GM23338 (cell line): ENCODE data around the gene RASGRP3. TPM values are rescaled to one million over a fixed set of nuclear protein-coding genes. Genes with fewer than 3 reads are reported as not detected.

Experiments
- ATAC-seq: fragments of 200-7000 bp; cut with Tn5 transposase; 3 replicates; pipeline ENCODE4 v1.9.1; 2020
- DNase-seq: peaks from one replicate; pipeline ENCODE4 v3.0.0-alpha.2; 2015; ENCODE audit warnings: low spot score
- H2AFZ ChIP-seq: fragments of 200-600 bp; sonication (generic); 2 replicates; pipeline ENCODE4 v1.8.0; 2016; ENCODE audit warnings: antibody characterized with exemption, mild to moderate bottlenecking, moderate library complexity
- H3F3A ChIP-seq: fragments of 200-600 bp; sonication (generic); replicated peaks from 2 replicates; pipeline ENCODE4 v1.8.0; 2017; ENCODE audit warnings: antibody characterized with exemption, mixed run types, low read depth
- H3K27ac ChIP-seq: fragments of 200-600 bp; sonication (generic); 2 replicates; pipeline ENCODE4 v1.6.1; 2016; ENCODE audit warnings: low read depth
- H3K27me3 ChIP-seq: fragments of 200-600 bp; sonication (generic); 2 replicates; pipeline ENCODE4 v1.8.0; 2016; ENCODE audit warnings: mild to moderate bottlenecking, mixed run types, moderate library complexity; ENCODE audit not compliant: insufficient read depth
- H3K36me3 ChIP-seq: fragments of 200-600 bp; sonication (generic); 2 replicates; pipeline ENCODE4 v1.8.0; 2016; ENCODE audit warnings: mild to moderate bottlenecking; ENCODE audit not compliant: insufficient read depth
- H3K4me1 ChIP-seq: fragments of 200-600 bp; sonication (generic); 2 replicates; pipeline ENCODE4 v1.8.0; 2016; ENCODE audit warnings: mild to moderate bottlenecking, moderate library complexity; ENCODE audit not compliant: insufficient read depth
- H3K4me2 ChIP-seq: fragments of 200-600 bp; sonication (generic); 2 replicates; pipeline ENCODE4 v1.7.1; 2017; ENCODE audit warnings: mixed run types
- H3K4me3 ChIP-seq: fragments of 200-600 bp; sonication (generic); 2 replicates; pipeline ENCODE4 v1.6.1; 2016; ENCODE audit warnings: mixed run types
- H3K79me2 ChIP-seq: fragments of 200-600 bp; sonication (generic); replicated peaks from 2 replicates; pipeline ENCODE4 v1.8.0; 2017; ENCODE audit warnings: mild to moderate bottlenecking; ENCODE audit not compliant: insufficient read depth
- H3K9me2 ChIP-seq: fragments of 200-600 bp; sonication (generic); 2 replicates; pipeline ENCODE4 v1.8.0; 2017; ENCODE audit not compliant: insufficient read depth
- H4K20me1 ChIP-seq: fragments of 200-600 bp; sonication (generic); replicated peaks from 2 replicates; pipeline ENCODE4 v1.8.0; 2017; ENCODE audit warnings: mild to moderate bottlenecking; ENCODE audit not compliant: insufficient read depth
- H3K27ac Mint-ChIP-seq: 2 replicates; pipeline ENCODE4 v1.8.0; 2020; ENCODE audit warnings: inconsistent platforms, mild to moderate bottlenecking, moderate library complexity, mixed read lengths
- H3K27me3 Mint-ChIP-seq: 3 replicates; pipeline ENCODE4 v1.8.0; 2022; ENCODE audit warnings: low read depth, mild to moderate bottlenecking, moderate library complexity, mixed read lengths, inconsistent platforms; ENCODE audit not compliant: insufficient read depth, poor library complexity
- H3K36me3 Mint-ChIP-seq: 3 replicates; pipeline ENCODE4 v1.8.0; 2021; ENCODE audit warnings: low read depth, mild to moderate bottlenecking, inconsistent platforms, moderate library complexity, mixed read lengths
- H3K4me1 Mint-ChIP-seq: 3 replicates; pipeline ENCODE4 v1.8.0; 2020; ENCODE audit warnings: mild to moderate bottlenecking, inconsistent platforms, mixed read lengths
- H3K4me3 Mint-ChIP-seq: 3 replicates; pipeline ENCODE4 v1.8.0; 2021; ENCODE audit warnings: moderate library complexity, mild to moderate bottlenecking, inconsistent platforms, mixed read lengths
- H3K9me3 Mint-ChIP-seq: 3 replicates; pipeline ENCODE4 v1.8.0; 2020; ENCODE audit warnings: moderate library complexity, mild to moderate bottlenecking, inconsistent platforms, mixed read lengths
- CREB1 ChIP-seq: fragments of 250-450 bp; sonication (Bioruptor Pico); IDR thresholded peaks from 2 replicates; pipeline ENCODE4 v1.5.0; 2020; ENCODE audit warnings: low read depth, mild to moderate bottlenecking, moderate library complexity
- EZH2 ChIP-seq: fragments of 200-600 bp; sonication (generic); IDR thresholded peaks from one replicate; pipeline ENCODE4 v1.8.0; 2017; ENCODE audit warnings: antibody characterized with exemption, mild to moderate bottlenecking, low read depth; ENCODE audit not compliant: unreplicated experiment
- JUNB ChIP-seq: IDR thresholded peaks from one replicate; pipeline ENCODE4 v1.6.1; 2016; ENCODE audit warnings: antibody characterized with exemption; ENCODE audit not compliant: unreplicated experiment
- NANOG ChIP-seq: IDR thresholded peaks from 2 replicates; pipeline ENCODE4 v1.6.1; 2016; ENCODE audit warnings: antibody characterized with exemption, borderline replicate concordance
- POLR2AphosphoS5 ChIP-seq: IDR thresholded peaks from 2 replicates; pipeline ENCODE4 v1.6.1; 2016; ENCODE audit warnings: antibody characterized with exemption, low read depth
- REST ChIP-seq: IDR thresholded peaks from one replicate; pipeline ENCODE4 v1.6.1; 2018; ENCODE audit warnings: antibody characterized with exemption; ENCODE audit not compliant: unreplicated experiment
- STAT1 ChIP-seq: IDR thresholded peaks from one replicate; pipeline ENCODE4 v1.6.1; 2016; ENCODE audit warnings: antibody characterized with exemption; ENCODE audit not compliant: unreplicated experiment
- ZNF114 ChIP-seq: fragments of 250-450 bp; sonication (Bioruptor Pico); IDR thresholded peaks from 2 replicates; pipeline ENCODE4 v1.5.0; 2020; ENCODE audit warnings: mild to moderate bottlenecking, moderate library complexity
- ZNF331 ChIP-seq: fragments of 250-450 bp; sonication (Bioruptor Pico); IDR thresholded peaks from 2 replicates; pipeline ENCODE4 v1.5.0; 2020; ENCODE audit warnings: low read depth, mild to moderate bottlenecking, moderate library complexity
- polyA plus RNA-seq: library from polyadenylated mRNA; unstranded; fragments of >200 nt; fragmentation: Nextera tagmentation; extraction: Ambion mirVana; gene quantifications from 2 replicates; pipeline ENCODE4 v1.2.1, GENCODE V29; 2016
- total RNA-seq: library from RNA; depleted of rRNA; stranded (reverse); fragments of >200 nt; shearing (Covaris generic); gene quantifications from 2 replicates; pipeline ENCODE4 v1.2.3, GENCODE V29; 2014
- TF ChIP-seq, protein P1 (sequence below): fragments of 250-450 bp; sonication (Bioruptor Pico); IDR thresholded peaks from 2 replicates; pipeline ENCODE4 v1.5.0; 2020; ENCODE audit warnings: mild to moderate bottlenecking, moderate library complexity
- TF ChIP-seq, protein P2 (sequence below): IDR thresholded peaks from 2 replicates; pipeline ENCODE4 v1.6.1; 2016; ENCODE audit warnings: antibody characterized with exemption
- TF ChIP-seq, protein P3 (sequence below), 2 experiments: fragments of 200-600 bp in 1 of 2; sonication (generic) in 1 of 2; conservative IDR thresholded peaks; 2 replicates each; pipeline versions ENCODE4 v1.5.1 to v1.6.1; 2016 to 2017; ENCODE audit warnings: antibody characterized with exemption in 2 of 2, low read depth in 2 of 2, mild to moderate bottlenecking in 2 of 2, moderate library complexity in 1 of 2

RASGRP3 gene
- total and polyA plus RNA-seq, 2 experiments from 2014 or later = 0.19 to 0.69 TPM

GRCh38 chr2:33430077-33430476, 46.4 kb upstream of the RASGRP3 start:
- H3F3A ChIP-seq = no peaks in the 10 kb centered on the region
- H3K4me2 ChIP-seq = no peak overlapping the region
- no peak overlapping the region for H3K4me3 ChIP-seq
- Mint-ChIP-seq H3K27ac (no peak overlapping the region), H3K4me3 (no peak overlapping the region), H3K36me3 (no peaks in the 10 kb centered on the region), H3K27me3 (no peaks in the 10 kb centered on the region), H3K4me1 (no peaks in the 10 kb centered on the region), H3K9me3 (0 out of 3 replicates have a peak, but pooled peaks cover 1% of the 10 kb centered on the region)
- no peaks in the 10 kb centered on the region for H3K4me1 ChIP-seq
- 0 out of 2 replicates have a peak, but pooled peaks cover 3% of the 10 kb centered on the region for H3K9me2 ChIP-seq
- no peak overlapping the region for H3K27ac ChIP-seq
- H3K27me3 ChIP-seq = no peaks in the 10 kb centered on the region
- H2AFZ ChIP-seq = no peak overlapping the region
- H3K36me3 ChIP-seq = no peaks in the 10 kb centered on the region
- no peak for DNase-seq
- no peaks in the 10 kb centered on the region for H3K79me2 ChIP-seq
- no peak for TF ChIP-seq EZH2
- TF ChIP-seq, protein P1, sequence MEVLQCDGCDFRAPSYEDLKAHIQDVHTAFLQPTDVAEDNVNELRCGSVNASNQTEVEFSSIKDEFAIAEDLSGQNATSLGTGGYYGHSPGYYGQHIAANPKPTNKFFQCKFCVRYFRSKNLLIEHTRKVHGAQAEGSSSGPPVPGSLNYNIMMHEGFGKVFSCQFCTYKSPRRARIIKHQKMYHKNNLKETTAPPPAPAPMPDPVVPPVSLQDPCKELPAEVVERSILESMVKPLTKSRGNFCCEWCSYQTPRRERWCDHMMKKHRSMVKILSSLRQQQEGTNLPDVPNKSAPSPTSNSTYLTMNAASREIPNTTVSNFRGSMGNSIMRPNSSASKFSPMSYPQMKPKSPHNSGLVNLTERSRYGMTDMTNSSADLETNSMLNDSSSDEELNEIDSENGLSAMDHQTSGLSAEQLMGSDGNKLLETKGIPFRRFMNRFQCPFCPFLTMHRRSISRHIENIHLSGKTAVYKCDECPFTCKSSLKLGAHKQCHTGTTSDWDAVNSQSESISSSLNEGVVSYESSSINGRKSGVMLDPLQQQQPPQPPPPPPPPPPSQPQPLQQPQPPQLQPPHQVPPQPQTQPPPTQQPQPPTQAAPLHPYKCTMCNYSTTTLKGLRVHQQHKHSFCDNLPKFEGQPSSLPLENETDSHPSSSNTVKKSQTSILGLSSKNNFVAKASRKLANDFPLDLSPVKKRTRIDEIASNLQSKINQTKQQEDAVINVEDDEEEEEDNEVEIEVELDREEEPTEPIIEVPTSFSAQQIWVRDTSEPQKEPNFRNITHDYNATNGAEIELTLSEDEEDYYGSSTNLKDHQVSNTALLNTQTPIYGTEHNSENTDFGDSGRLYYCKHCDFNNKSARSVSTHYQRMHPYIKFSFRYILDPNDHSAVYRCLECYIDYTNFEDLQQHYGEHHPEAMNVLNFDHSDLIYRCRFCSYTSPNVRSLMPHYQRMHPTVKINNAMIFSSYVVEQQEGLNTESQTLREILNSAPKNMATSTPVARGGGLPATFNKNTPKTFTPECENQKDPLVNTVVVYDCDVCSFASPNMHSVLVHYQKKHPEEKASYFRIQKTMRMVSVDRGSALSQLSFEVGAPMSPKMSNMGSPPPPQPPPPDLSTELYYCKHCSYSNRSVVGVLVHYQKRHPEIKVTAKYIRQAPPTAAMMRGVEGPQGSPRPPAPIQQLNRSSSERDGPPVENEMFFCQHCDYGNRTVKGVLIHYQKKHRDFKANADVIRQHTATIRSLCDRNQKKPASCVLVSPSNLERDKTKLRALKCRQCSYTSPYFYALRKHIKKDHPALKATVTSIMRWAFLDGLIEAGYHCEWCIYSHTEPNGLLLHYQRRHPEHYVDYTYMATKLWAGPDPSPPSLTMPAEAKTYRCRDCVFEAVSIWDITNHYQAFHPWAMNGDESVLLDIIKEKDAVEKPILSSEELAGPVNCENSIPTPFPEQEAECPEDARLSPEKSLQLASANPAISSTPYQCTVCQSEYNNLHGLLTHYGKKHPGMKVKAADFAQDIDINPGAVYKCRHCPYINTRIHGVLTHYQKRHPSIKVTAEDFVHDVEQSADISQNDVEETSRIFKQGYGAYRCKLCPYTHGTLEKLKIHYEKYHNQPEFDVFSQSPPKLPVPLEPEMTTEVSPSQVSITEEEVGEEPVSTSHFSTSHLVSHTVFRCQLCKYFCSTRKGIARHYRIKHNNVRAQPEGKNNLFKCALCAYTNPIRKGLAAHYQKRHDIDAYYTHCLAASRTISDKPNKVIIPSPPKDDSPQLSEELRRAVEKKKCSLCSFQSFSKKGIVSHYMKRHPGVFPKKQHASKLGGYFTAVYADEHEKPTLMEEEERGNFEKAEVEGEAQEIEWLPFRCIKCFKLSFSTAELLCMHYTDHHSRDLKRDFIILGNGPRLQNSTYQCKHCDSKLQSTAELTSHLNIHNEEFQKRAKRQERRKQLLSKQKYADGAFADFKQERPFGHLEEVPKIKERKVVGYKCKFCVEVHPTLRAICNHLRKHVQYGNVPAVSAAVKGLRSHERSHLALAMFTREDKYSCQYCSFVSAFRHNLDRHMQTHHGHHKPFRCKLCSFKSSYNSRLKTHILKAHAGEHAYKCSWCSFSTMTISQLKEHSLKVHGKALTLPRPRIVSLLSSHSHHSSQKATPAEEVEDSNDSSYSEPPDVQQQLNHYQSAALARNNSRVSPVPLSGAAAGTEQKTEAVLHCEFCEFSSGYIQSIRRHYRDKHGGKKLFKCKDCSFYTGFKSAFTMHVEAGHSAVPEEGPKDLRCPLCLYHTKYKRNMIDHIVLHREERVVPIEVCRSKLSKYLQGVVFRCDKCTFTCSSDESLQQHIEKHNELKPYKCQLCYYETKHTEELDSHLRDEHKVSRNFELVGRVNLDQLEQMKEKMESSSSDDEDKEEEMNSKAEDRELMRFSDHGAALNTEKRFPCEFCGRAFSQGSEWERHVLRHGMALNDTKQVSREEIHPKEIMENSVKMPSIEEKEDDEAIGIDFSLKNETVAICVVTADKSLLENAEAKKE (CRISPR knock-in tag) = no peak
- no peak for TF ChIP-seq CREB1 (CRISPR knock-in tag)
- no peak for TF ChIP-seq ZNF114
- no peak for TF ChIP-seq REST
- no peak for TF ChIP-seq JUNB
- no peak for TF ChIP-seq STAT1
- TF ChIP-seq, protein P2, sequence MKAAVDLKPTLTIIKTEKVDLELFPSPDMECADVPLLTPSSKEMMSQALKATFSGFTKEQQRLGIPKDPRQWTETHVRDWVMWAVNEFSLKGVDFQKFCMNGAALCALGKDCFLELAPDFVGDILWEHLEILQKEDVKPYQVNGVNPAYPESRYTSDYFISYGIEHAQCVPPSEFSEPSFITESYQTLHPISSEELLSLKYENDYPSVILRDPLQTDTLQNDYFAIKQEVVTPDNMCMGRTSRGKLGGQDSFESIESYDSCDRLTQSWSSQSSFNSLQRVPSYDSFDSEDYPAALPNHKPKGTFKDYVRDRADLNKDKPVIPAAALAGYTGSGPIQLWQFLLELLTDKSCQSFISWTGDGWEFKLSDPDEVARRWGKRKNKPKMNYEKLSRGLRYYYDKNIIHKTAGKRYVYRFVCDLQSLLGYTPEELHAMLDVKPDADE = no peak
- TF ChIP-seq ZNF331 = no peak
- no peak for TF ChIP-seq NANOG
- TF ChIP-seq POLR2AphosphoS5 = no peak
- TF ChIP-seq, protein P3, sequence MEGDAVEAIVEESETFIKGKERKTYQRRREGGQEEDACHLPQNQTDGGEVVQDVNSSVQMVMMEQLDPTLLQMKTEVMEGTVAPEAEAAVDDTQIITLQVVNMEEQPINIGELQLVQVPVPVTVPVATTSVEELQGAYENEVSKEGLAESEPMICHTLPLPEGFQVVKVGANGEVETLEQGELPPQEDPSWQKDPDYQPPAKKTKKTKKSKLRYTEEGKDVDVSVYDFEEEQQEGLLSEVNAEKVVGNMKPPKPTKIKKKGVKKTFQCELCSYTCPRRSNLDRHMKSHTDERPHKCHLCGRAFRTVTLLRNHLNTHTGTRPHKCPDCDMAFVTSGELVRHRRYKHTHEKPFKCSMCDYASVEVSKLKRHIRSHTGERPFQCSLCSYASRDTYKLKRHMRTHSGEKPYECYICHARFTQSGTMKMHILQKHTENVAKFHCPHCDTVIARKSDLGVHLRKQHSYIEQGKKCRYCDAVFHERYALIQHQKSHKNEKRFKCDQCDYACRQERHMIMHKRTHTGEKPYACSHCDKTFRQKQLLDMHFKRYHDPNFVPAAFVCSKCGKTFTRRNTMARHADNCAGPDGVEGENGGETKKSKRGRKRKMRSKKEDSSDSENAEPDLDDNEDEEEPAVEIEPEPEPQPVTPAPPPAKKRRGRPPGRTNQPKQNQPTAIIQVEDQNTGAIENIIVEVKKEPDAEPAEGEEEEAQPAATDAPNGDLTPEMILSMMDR (conservative IDR thresholded peaks at IDR 0.05; ENCODE audit: low read depth in 2 of 2) = no peak
- no peaks in the 10 kb centered on the region for H4K20me1 ChIP-seq
- ATAC-seq = no peak
